SH-SY5Y (cell line): Measurements from ENCODE around the gene STRADB.

ENCODE experiments used
- GATA2 ChIP-seq: IDR thresholded peaks from 2 replicates; pipeline ENCODE4 v1.6.1; 2011; ENCODE audit warnings: mild to moderate bottlenecking, low read depth, low read length
- GATA3 ChIP-seq: IDR thresholded peaks from 2 replicates; pipeline ENCODE4 v1.6.1; 2011; ENCODE audit warnings: low read depth, mild to moderate bottlenecking, low read length, moderate library complexity

- TF ChIP-seq GATA2: no peak
- TF ChIP-seq GATA3: no peak
Observed at GRCh38 chr2:201406077-201406662, 45.4 kb upstream of the STRADB start.
